T1000 (cell line): ENCODE data around the gene CEACAM1.
"Not testable (repeated sequence)": the region's sequence is repeated elsewhere in the genome, so short reads cannot be mapped to it uniquely, and the experiment has no call there.

Experiments
- DNase-seq: peaks from one replicate; lab custom pipeline; 2025; ENCODE audit warnings: mixed read lengths; lab: John Stamatoyannopoulos, UW

CEACAM1 gene

GRCh38 chr19:42528354-42529247 lies at the start of gene CEACAM1:
Gene CEACAM1, minus strand, starts transcription at chr19:42528481. Its CDS starts 107 bp downstream, at chr19:42528374.
- no peak for DNase-seq

GRCh38 chr19:42577016-42577415 lies 48.7 kb upstream of the CEACAM1 start:
- no peak for DNase-seq

- DNase-seq: no peak
These were observed 48.0 kb upstream of the CEACAM1 start for GRCh38 chr19:42576241-42576640.

GRCh38 chr19:42573642-42574041 lies 45.4 kb upstream of the CEACAM1 start:
- no peak for DNase-seq

GRCh38 chr19:42571116-42571515 lies 42.8 kb upstream of the CEACAM1 start:
- DNase-seq: no peak

GRCh38 chr19:42569193-42569592 lies 40.9 kb upstream of the CEACAM1 start:
- DNase-seq: no peak

- no peak for DNase-seq
These were observed 39.7 kb upstream of the CEACAM1 start for GRCh38 chr19:42568006-42568405.

- no peak for DNase-seq
These were observed 39.3 kb upstream of the CEACAM1 start for GRCh38 chr19:42567567-42567966.

GRCh38 chr19:42563352-42564210 lies 35.3 kb upstream of the CEACAM1 start:
- no peak for DNase-seq

GRCh38 chr19:42561512-42561911 lies 33.2 kb upstream of the CEACAM1 start:
- no peak for DNase-seq

GRCh38 chr19:42560731-42561130 lies 32.5 kb upstream of the CEACAM1 start:
- no peak for DNase-seq

GRCh38 chr19:42558450-42559150 lies 30.3 kb upstream of the CEACAM1 start:
- DNase-seq: no peak

- DNase-seq: not testable (repeated sequence)
These were observed 29.1 kb upstream of the CEACAM1 start for GRCh38 chr19:42557386-42557871.

GRCh38 chr19:42555801-42556200 lies 27.5 kb upstream of the CEACAM1 start:
- no peak for DNase-seq

- DNase-seq: no peak
These were observed 27.0 kb upstream of the CEACAM1 start for GRCh38 chr19:42555317-42555716.

GRCh38 chr19:42554046-42554575 lies 25.8 kb upstream of the CEACAM1 start:
- no peak for DNase-seq

- DNase-seq: no peak
These were observed 25.2 kb upstream of the CEACAM1 start for GRCh38 chr19:42553292-42554045.

GRCh38 chr19:42552086-42553065 lies 24.1 kb upstream of the CEACAM1 start:
- DNase-seq: no peak

- DNase-seq: not testable (repeated sequence)
These were observed 22.2 kb upstream of the CEACAM1 start for GRCh38 chr19:42550521-42550920.

- not testable (repeated sequence) for DNase-seq
These were observed 20.8 kb upstream of the CEACAM1 start for GRCh38 chr19:42549067-42549466.
